ENCODE measurements around the gene WDR91.

DNA sequence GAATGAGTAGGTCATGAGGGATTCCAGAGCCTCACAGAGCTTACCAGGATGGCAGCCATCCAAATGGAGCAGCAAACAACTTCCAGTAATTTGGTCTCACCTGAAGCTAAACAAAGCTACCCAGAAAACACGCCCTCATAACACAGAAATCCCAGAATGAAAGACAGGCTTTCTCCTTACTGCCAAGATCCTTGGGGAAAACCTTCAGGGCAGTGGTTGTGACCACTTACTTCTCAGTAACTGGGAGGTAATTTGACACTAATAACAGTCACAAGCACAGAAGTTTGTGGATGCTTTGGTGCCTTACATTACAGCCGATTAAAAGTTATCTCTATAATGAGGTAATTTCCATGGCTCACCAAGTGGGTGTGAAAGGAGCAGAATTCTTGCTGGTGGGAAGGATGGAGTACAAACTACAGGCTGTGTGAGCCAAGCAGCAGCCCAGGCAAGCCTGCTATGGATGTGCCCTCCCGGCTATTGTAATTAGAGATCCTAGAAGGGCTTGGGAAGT lies 10.4 kb downstream of the WDR91 start:
- TF ChIP-seq POLR2A (IDR thresholded peaks at IDR 0.05): no peak
- TF ChIP-seq, protein P1, sequence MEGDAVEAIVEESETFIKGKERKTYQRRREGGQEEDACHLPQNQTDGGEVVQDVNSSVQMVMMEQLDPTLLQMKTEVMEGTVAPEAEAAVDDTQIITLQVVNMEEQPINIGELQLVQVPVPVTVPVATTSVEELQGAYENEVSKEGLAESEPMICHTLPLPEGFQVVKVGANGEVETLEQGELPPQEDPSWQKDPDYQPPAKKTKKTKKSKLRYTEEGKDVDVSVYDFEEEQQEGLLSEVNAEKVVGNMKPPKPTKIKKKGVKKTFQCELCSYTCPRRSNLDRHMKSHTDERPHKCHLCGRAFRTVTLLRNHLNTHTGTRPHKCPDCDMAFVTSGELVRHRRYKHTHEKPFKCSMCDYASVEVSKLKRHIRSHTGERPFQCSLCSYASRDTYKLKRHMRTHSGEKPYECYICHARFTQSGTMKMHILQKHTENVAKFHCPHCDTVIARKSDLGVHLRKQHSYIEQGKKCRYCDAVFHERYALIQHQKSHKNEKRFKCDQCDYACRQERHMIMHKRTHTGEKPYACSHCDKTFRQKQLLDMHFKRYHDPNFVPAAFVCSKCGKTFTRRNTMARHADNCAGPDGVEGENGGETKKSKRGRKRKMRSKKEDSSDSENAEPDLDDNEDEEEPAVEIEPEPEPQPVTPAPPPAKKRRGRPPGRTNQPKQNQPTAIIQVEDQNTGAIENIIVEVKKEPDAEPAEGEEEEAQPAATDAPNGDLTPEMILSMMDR (IDR thresholded peaks at IDR 0.05): no peak
